ENCODE results near the gene STXBP5L.
A peak's percentile ranks its signal among the peaks of the same experiment; 100 is the strongest.
"Not testable (repeated sequence)": the region's sequence is repeated elsewhere in the genome, so short reads cannot be mapped to it uniquely, and the experiment has no call there.

STXBP5L gene

GRCh38 chr3:121063628-121064027, 155.6 kb downstream of the STXBP5L start:
- no peak for DNase-seq

- no peak for DNase-seq
Observed at GRCh38 chr3:121064121-121064520, 156.1 kb downstream of the STXBP5L start.

- DNase-seq, result peak; percentile 47
Observed at GRCh38 chr3:121072133-121072532, 164.1 kb downstream of the STXBP5L start.

GRCh38 chr3:121073011-121073410, 165.0 kb downstream of the STXBP5L start:
- no peak for DNase-seq

GRCh38 chr3:121075191-121075590, 167.2 kb downstream of the STXBP5L start:
- no peak for DNase-seq

- not testable (repeated sequence) for DNase-seq
Observed at GRCh38 chr3:121078378-121079101, 170.5 kb downstream of the STXBP5L start.

- no peak for DNase-seq
Observed at GRCh38 chr3:121096953-121097352, 188.9 kb downstream of the STXBP5L start.

GRCh38 chr3:121111086-121111485, 203.1 kb downstream of the STXBP5L start:
- not testable (repeated sequence) for DNase-seq

GRCh38 chr3:121111914-121112612, 204.1 kb downstream of the STXBP5L start:
- no peak for DNase-seq

GRCh38 chr3:121126033-121126706, 218.2 kb downstream of the STXBP5L start:
- no peak for DNase-seq

GRCh38 chr3:121126707-121127035, 218.7 kb downstream of the STXBP5L start:
- no peak for DNase-seq

GRCh38 chr3:121152573-121152972, 244.6 kb downstream of the STXBP5L start:
- DNase-seq, result no peak

- no peak for DNase-seq
Observed at GRCh38 chr3:121153851-121154250, 245.8 kb downstream of the STXBP5L start.

- no peak for DNase-seq
Observed at GRCh38 chr3:121155028-121155427, 247.0 kb downstream of the STXBP5L start.

- DNase-seq, result no peak
Observed at GRCh38 chr3:121165397-121165837, 257.4 kb downstream of the STXBP5L start.

- no peak for DNase-seq
Observed at GRCh38 chr3:121167374-121168139, 259.6 kb downstream of the STXBP5L start.

GRCh38 chr3:121175083-121175482, 267.1 kb downstream of the STXBP5L start:
- DNase-seq, result no peak

GRCh38 chr3:121190626-121191025, 282.6 kb downstream of the STXBP5L start:
- not testable (repeated sequence) for DNase-seq

GRCh38 chr3:121202573-121202972, 294.6 kb downstream of the STXBP5L start:
- no peak for DNase-seq

GRCh38 chr3:121223116-121223515, 315.1 kb downstream of the STXBP5L start:
- no peak for DNase-seq

- DNase-seq, result no peak
Observed at GRCh38 chr3:121228971-121229370, 321.0 kb downstream of the STXBP5L start.

GRCh38 chr3:121230194-121230593, 322.2 kb downstream of the STXBP5L start:
- not testable (repeated sequence) for DNase-seq

GRCh38 chr3:121231872-121232271, 323.9 kb downstream of the STXBP5L start:
- DNase-seq, result no peak

All from DMS153 (cell line).